GM10266 (cell line): Measurements from ENCODE around the gene NHLRC4.

Experiments
- DNase-seq: peaks from one replicate; pipeline ENCODE4 v3.0.0; 2012; ENCODE audit errors: extremely low spot score
- TF ChIP-seq, protein P1 (sequence below): IDR thresholded peaks from 2 replicates; pipeline ENCODE4 v1.5.1; 2012; ENCODE audit warnings: mild to moderate bottlenecking, low read depth; ENCODE audit not compliant: control insufficient read depth, insufficient read depth; ENCODE audit errors: missing control alignments

NHLRC4 gene

DNA sequence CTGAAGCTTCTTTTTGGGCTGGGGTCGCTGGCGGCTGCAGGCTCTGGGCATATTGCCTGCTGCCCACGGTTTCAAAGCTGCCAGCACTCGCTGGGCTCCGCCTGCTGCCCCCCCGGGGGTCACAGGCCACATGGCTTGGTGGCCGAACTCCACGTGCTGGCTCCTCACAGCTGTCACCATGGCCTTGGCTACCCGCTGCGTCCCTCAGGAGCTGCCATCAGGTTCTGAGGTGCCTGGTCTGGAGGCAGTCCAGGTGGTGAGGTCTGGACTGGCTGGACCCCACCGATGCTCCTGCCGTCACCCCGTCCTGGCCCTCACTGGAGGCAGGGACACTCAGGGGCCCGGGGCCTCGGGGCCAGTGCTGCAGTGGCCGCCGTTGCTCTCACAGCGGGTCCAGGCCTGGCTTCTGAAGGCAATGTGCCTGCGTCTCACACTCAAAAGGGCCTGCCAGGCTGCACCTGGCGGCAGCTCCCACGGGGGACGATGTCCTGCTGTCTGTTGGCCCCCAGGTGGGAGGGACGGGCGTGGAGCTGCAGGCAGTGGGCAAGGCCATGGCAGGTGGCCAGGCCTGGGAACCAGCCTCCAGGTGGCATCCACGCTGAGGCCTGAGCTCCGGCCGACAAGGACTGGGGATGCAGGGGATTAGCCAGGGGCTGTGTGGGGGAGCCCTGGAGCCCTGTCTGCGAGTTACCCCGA is 26.0 kb upstream of the NHLRC4 start:
- no peak for DNase-seq
- TF ChIP-seq, protein P1, sequence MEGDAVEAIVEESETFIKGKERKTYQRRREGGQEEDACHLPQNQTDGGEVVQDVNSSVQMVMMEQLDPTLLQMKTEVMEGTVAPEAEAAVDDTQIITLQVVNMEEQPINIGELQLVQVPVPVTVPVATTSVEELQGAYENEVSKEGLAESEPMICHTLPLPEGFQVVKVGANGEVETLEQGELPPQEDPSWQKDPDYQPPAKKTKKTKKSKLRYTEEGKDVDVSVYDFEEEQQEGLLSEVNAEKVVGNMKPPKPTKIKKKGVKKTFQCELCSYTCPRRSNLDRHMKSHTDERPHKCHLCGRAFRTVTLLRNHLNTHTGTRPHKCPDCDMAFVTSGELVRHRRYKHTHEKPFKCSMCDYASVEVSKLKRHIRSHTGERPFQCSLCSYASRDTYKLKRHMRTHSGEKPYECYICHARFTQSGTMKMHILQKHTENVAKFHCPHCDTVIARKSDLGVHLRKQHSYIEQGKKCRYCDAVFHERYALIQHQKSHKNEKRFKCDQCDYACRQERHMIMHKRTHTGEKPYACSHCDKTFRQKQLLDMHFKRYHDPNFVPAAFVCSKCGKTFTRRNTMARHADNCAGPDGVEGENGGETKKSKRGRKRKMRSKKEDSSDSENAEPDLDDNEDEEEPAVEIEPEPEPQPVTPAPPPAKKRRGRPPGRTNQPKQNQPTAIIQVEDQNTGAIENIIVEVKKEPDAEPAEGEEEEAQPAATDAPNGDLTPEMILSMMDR: no peak

DNA sequence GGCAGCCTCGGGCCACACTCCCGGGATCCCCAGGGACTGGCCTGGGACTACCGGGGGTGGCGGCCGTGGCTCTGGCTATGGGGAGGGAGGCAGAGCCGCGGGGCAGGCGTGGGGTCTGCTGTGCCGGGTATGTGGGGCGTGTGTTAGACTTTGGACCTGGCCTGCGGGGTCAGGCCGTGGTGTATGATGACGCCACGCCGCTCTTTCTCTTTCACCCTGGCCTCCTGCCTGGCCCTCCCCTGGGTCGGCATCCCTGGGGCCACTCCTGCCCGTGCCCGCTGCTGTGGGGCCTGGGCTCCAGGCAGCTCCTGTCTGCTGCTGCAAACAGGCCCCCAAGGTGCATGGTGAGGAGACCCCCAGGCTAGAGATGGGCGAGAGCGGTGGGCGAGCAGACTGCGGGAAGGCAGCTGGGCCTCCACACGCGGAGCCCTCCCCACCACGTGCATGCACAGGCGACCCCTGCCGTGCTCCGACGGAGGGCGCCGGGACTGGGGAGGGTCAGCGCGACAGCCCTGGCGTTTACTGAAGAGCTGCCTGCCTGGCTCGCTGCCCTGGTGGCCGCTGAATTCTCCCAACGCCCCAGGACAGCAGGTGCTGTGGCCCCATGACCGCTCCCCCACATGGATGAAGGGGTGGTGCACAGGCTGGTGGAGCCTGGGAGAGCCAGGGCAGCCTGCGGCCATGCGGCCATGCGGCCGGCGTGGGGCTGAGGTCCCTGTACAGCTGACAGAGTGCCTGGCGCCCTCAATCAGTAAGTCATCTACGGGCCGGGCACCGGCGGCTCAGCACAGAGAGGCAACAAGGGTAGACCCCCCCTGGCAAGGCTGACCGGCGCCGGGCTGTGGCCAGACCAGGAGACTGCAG is 23.3 kb upstream of the NHLRC4 start:
- TF ChIP-seq, protein P1: no peak
- no peak for DNase-seq

DNA sequence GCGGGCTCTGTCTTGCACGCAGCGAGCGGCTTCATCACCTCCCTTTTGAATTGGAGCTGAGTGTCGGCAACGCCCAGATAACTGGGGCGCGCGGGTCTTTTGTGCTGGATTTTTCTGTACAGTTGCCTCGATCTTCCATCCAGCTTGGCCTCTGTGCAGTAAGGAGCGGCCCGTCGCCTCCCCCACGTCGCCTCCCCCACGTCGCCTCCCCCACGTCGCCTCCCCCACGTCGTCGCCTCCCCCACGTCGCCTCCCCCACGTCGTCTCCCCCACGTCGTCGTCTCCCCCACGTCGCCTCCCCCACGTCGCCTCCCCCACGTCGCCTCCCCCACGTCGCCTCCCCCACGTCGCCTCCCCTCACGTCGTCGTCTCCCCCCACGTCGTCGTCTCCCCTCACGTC is 22.3 kb upstream of the NHLRC4 start:
- TF ChIP-seq, protein P1: no peak
- no peak for DNase-seq

DNA sequence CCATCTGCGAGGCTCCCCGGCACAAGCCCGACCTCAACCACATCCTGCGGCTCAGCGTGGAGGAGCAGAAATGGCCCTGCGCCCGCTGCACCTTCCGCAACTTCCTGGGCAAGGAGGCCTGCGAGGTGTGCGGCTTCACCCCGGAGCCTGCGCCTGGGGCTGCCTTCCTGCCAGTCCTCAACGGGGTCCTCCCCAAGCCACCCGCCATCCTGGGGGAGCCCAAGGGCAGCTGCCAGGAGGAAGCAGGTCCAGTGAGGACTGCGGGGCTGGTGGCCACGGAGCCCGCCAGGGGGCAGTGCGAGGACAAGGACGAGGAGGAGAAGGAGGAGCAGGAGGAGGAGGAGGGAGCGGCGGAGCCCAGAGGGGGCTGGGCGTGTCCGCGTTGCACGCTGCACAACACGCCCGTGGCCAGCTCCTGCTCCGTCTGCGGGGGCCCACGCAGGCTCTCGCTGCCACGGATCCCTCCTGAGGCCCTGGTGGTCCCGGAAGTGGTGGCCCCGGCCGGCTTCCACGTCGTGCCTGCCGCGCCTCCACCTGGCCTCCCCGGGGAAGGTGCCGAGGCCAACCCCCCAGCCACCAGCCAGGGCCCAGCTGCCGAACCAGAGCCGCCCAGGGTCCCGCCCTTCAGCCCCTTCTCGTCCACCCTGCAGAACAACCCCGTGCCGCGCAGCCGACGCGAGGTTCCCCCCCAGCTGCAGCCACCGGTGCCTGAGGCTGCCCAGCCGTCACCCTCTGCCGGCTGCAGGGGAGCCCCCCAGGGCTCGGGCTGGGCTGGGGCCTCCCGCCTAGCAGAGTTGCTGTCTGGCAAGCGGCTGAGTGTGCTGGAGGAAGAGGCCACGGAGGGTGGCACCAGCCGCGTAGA is 19.7 kb upstream of the NHLRC4 start:
- TF ChIP-seq, protein P1: no peak

DNA sequence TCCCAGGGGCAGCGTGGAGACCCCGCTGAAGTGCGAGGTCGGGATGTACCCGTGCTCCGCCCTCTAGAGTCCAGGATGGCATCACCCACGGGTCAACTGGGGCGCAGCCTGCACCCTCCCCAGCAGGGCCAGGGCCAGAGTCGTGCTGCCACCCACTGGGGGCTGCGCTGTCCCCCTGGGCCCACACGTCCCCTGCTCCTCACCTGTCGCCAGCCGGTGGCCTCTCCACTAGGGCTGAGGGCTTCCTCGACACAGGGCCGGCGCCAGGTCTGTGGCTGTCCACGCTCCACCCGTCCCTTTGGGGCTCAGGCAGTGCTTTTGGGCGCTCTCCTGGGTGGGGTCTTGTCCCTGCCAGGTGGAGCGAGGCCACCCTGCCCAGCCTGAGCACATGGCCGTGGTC is 18.2 kb upstream of the NHLRC4 start:
- no peak for DNase-seq
- TF ChIP-seq, protein P1: no peak

More for the DNA sequence above, 19.7 kb upstream of the NHLRC4 start:
- DNase-seq: no peak

DNA sequence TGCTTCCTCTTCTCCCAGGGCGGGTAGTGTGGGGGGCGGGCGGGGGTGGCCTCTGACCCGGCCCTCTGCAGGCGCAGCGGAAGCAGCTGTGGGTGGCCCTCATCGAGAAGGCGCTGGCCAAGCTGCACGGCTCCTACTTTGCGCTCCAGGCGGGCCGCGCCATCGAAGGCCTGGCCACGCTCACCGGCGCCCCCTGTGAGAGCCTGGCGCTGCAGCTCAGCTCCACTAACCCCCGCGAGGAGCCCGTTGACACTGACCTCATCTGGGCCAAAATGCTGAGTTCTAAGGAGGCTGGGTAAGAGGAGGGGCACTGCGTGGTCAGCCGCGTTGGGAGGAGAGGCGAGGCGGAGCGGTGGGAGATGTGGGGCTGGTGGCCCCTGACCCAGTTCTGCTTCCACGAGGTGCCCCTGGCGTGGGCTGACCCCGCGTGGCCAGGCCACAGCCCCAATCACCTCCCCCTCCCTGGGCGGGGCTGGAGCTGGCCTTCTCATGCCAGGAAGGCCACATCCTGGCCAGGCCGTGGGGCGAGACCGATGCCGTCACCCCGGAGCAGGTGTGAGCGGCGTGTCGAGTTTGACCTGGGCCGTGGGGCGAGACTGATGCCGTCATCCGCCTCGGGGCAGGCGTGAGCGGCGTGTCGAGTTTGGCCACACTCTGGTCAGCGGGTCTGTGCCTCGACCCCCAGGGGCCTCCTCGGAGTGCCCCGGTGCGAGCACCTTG is 17.1 kb upstream of the NHLRC4 start:
- TF ChIP-seq, protein P1: no peak
- no peak for DNase-seq
